A549 (cell line): ENCODE data around the gene TRIM65. TPM values are rescaled to one million over a fixed set of nuclear protein-coding genes. Genes with fewer than 3 reads are reported as not detected.

ENCODE experiments used
- ATAC-seq, 2 experiments: fragments of 200-7000 bp in 1 of 2; fragments of >200 bp in 1 of 2; cut with Nextera tagmentation in 1 of 2; cut with Tn5 transposase in 1 of 2; 3 replicates each; pipeline versions ENCODE4 v1.8.0 to v1.9.1; 2018 to 2020; ENCODE audit warnings: mild to moderate bottlenecking in 1 of 2, moderate library complexity in 1 of 2
- CTCF ChIA-PET: fragments of 300-600 bp; sonication (Branson Sonifier 250); formaldehyde crosslinking; extraction: SDS; loops from one replicate; lab custom pipeline; 2021; ENCODE audit warnings: antibody characterized with exemption, inconsistent platforms; lab: Yijun Ruan, JAX
- POLR2A ChIA-PET: fragments of 350-600 bp; formaldehyde crosslinking; extraction: SDS; loops from one replicate; lab custom pipeline; 2021; ENCODE audit warnings: antibody characterized with exemption, inconsistent platforms; lab: Yijun Ruan, JAX
- DNase-seq, 2 experiments: peaks; one replicate each; pipeline versions ENCODE4 v3.0.0 to v3.0.0-alpha.2; 2011 to 2016; ENCODE audit warnings: low read depth in 1 of 2, low spot score in 1 of 2
- FAIRE-seq: peaks from 2 replicates; lab custom pipeline; 2011; peaks lifted over from hg19 to GRCh38; lab: Jason Lieb, UNC
- H3K27ac ChIP-seq, 2 experiments: fragments of >200 bp; sonication (Bioruptor Twin); formaldehyde crosslinking; 3 replicates each; pipeline ENCODE4 v1.5.1; 2016 to 2017
- H3K4me1 ChIP-seq: fragments of >200 bp; sonication (Bioruptor Twin); formaldehyde crosslinking; 3 replicates; pipeline ENCODE4 v1.6.1; 2016
- H3K4me2 ChIP-seq: fragments of >200 bp; sonication (Bioruptor Twin); formaldehyde crosslinking; 3 replicates; pipeline ENCODE4 v1.6.1; 2016
- H3K4me3 ChIP-seq: fragments of >200 bp; sonication (Bioruptor Twin); formaldehyde crosslinking; 3 replicates; pipeline ENCODE4 v1.5.1; 2016
- H3K9me3 ChIP-seq: fragments of >200 bp; sonication (Bioruptor Twin); formaldehyde crosslinking; 3 replicates; pipeline ENCODE4 v1.6.1; 2016
- BCL3 ChIP-seq: fragments of >200 bp; sonication (Bioruptor Twin); formaldehyde crosslinking; IDR thresholded peaks from 3 replicates; pipeline ENCODE4 v1.6.1; 2016
- FOSB ChIP-seq: fragments of 250-450 bp; sonication (Bioruptor Pico); IDR thresholded peaks from 2 replicates; pipeline ENCODE4 v1.5.0; 2020; ENCODE audit warnings: mild to moderate bottlenecking, moderate library complexity
- FOSL2 ChIP-seq, 2 experiments: fragments of 450-650 bp in 1 of 2; fragments of >200 bp in 1 of 2; sonication (Bioruptor Twin) in 1 of 2; formaldehyde crosslinking; IDR thresholded peaks; 2 replicates each; pipeline versions ENCODE4 v1.5.0 to v1.6.1; 2016 to 2020; ENCODE audit warnings: mild to moderate bottlenecking in 1 of 2, moderate library complexity in 1 of 2
- HES2 ChIP-seq: fragments of >200 bp; sonication (Bioruptor Twin); formaldehyde crosslinking; IDR thresholded peaks from 2 replicates; pipeline ENCODE4 v1.6.1; 2016
- HEYL ChIP-seq: fragments of 250-450 bp; sonication (Bioruptor Pico); IDR thresholded peaks from 2 replicates; pipeline ENCODE4 v1.8.0; 2021; ENCODE audit warnings: mild to moderate bottlenecking, moderate library complexity
- HMGXB4 ChIP-seq: fragments of 250-450 bp; sonication (Bioruptor Pico); IDR thresholded peaks from 2 replicates; pipeline ENCODE4 v1.5.0; 2021; ENCODE audit warnings: mild to moderate bottlenecking, moderate library complexity, borderline replicate concordance
- JUNB ChIP-seq: fragments of >200 bp; sonication (Bioruptor Twin); formaldehyde crosslinking; IDR thresholded peaks from 2 replicates; pipeline ENCODE4 v1.6.1; 2016
- KDM1A ChIP-seq: fragments of 200-600 bp; sonication (generic); IDR thresholded peaks from 2 replicates; pipeline ENCODE4 v1.6.1; 2016; ENCODE audit warnings: low read depth, mild to moderate bottlenecking
- KDM5A ChIP-seq: fragments of 200-600 bp; sonication (generic); IDR thresholded peaks from 2 replicates; pipeline ENCODE4 v1.6.1; 2016; ENCODE audit warnings: antibody characterized with exemption, mild to moderate bottlenecking
- MAFK ChIP-seq: fragments of 450-650 bp; IDR thresholded peaks from 2 replicates; pipeline ENCODE4 v1.6.1; 2014; ENCODE audit not compliant: partially characterized antibody
- MYC ChIP-seq: IDR thresholded peaks from 2 replicates; pipeline ENCODE4 v1.6.1; 2012; ENCODE audit warnings: mild to moderate bottlenecking, inconsistent platforms, low read length, improper control_type of control experiment, borderline replicate concordance
- POLR2AphosphoS2 ChIP-seq: conservative IDR thresholded peaks from 2 replicates; pipeline ENCODE4 v1.6.1; 2012; ENCODE audit warnings: low read length, improper control_type of control experiment, inconsistent platforms
- RAD21 ChIP-seq, 2 experiments: fragments of >200 bp in 1 of 2; sonication (Bioruptor Twin) in 1 of 2; formaldehyde crosslinking in 1 of 2; IDR thresholded peaks in 1 of 2; conservative IDR thresholded peaks in 1 of 2; 2 replicates in 1 of 2; 3 replicates in 1 of 2; pipeline ENCODE4 v1.6.1; 2012 to 2018; ENCODE audit warnings: inconsistent platforms in 1 of 2
- RFX5 ChIP-seq: fragments of 450-650 bp; IDR thresholded peaks from 2 replicates; pipeline ENCODE4 v1.7.1; 2014; ENCODE audit warnings: antibody characterized with exemption, mild to moderate bottlenecking, moderate library complexity
- SMC3 ChIP-seq: fragments of >200 bp; sonication (Bioruptor Twin); formaldehyde crosslinking; IDR thresholded peaks from 3 replicates; pipeline ENCODE4 v1.6.1; 2018; ENCODE audit warnings: inconsistent platforms
- TFCP2L1 ChIP-seq: fragments of 250-450 bp; sonication (Bioruptor Pico); IDR thresholded peaks from 2 replicates; pipeline ENCODE4 v1.5.0; 2021; ENCODE audit warnings: mild to moderate bottlenecking
- ZFP36 ChIP-seq: fragments of 450-650 bp; IDR thresholded peaks from 2 replicates; pipeline ENCODE4 v1.6.1; 2014; ENCODE audit warnings: borderline replicate concordance; ENCODE audit not compliant: partially characterized antibody
- WGBS: methylation state at CpG from one replicate; pipeline ENCODE4 v1.1.6; 2017; ENCODE audit errors: missing lambda C conversion rate; 5-methylcytosine and 5-hydroxymethylcytosine counted together
- polyA plus RNA-seq, 4 experiments: library from polyadenylated mRNA; depleted of rRNA in 3 of 4; stranded (reverse); fragments of >200 nt; fragmentation: RNase III in 1 of 4; extraction: RNeasy Plus Mini Kit Qiagen cat#74134 plus additional on column Dnase treatment in 1 of 4; gene quantifications; 2 replicates in 3 of 4; 3 replicates in 1 of 4; pipeline ENCODE4 v1.2.3, GENCODE V29; 2011 to 2017

Gene TRIM65
- polyA plus RNA-seq, 2 of the 4 experiments (the other 2 are of a cell fraction): 13.5 to 30.2 TPM

- ChIA-PET CTCF (interaction anchor here (0.6 to 20.0 kb wide), 8 partner anchors 8 to 88 kb away, joined by 3 to 372 read pairs (median 10); partner anchors contain the start of genes CDK3, MRPL38 and TRIM47), POLR2A (no interaction called here)
- no peak for FAIRE-seq
- H3K4me1 ChIP-seq: no peaks in the 10 kb centered on the region
- WGBS: 91% methylated on average over 22 of the region's 23 CpGs
- H3K4me2 ChIP-seq: no peak overlapping the region
- TF ChIP-seq POLR2AphosphoS2 (no peak), ZFP36 (no peak), FOSL2 (IDR thresholded peaks at IDR 0.05) (no peak), FOSL2 (CRISPR knock-in tag; IDR thresholded peaks at IDR 0.05) (no peak), HEYL (CRISPR knock-in tag) (no peak), SMC3 (no peak), JUNB (no peak), MAFK (no peak), RFX5 (no peak), HMGXB4 (no peak), RAD21 (conservative IDR thresholded peaks at IDR 0.05 in 1 of 2, IDR thresholded peaks at IDR 0.05 in 1 of 2) (no peak), BCL3 (no peak), KDM5A (no peak), FOSB (CRISPR knock-in tag) (no peak), HES2 (no peak)
- TF ChIP-seq, all 56 proteins: peak for 0
- Histone ChIP-seq H3K27ac (no peak overlapping the region), H3K9me3 (no peaks in the 10 kb centered on the region), H3K4me3 (no peak overlapping the region)
- DNase-seq: no peak
- no peak for ATAC-seq
These were observed 20.6 kb upstream of the TRIM65 start for GRCh38 chr17:75917141-75917916.

- CTCF ChIA-PET: interaction anchor here (0.8 to 20.0 kb wide), 4 partner anchors 10 to 90 kb away, joined by 3 to 372 read pairs (median 38); partner anchors contain the start of genes CDK3 and MRPL38
- WGBS: 83% methylated on average over 7 of the region's 8 CpGs
- Histone ChIP-seq H3K9me3 (no peaks in the 10 kb centered on the region), H3K4me2 (no peak overlapping the region), H3K27ac (no peak overlapping the region), H3K4me3 (no peak overlapping the region), H3K4me1 (no peaks in the 10 kb centered on the region)
- no peak for DNase-seq
- POLR2A ChIA-PET: no interaction called here
- peak in 1 of 2 experiments; percentile 14; a peak in 2 of 6 replicates for ATAC-seq
- TF ChIP-seq TFCP2L1 (CRISPR knock-in tag): no peak
- no peak for TF ChIP-seq ZFP36
- TF ChIP-seq KDM1A: no peak
- TF ChIP-seq MYC: no peak
- FAIRE-seq: no peak
These were observed 18.5 kb upstream of the TRIM65 start for GRCh38 chr17:75915268-75915667.

- Histone ChIP-seq H3K4me3 (no peak overlapping the region), H3K9me3 (no peaks in the 10 kb centered on the region), H3K4me1 (no peaks in the 10 kb centered on the region), H3K27ac (no peak overlapping the region), H3K4me2 (no peak overlapping the region)
- ChIA-PET CTCF (interaction anchor here (0.8 to 20.0 kb wide), 5 partner anchors 9 to 90 kb away, joined by 3 to 372 read pairs (median 37); partner anchors contain the start of genes CDK3 and MRPL38), POLR2A (interaction anchor here (0.6 kb wide), 1 partner anchor 60 kb away, joined by 12 read pairs; the partner anchor contains the start of gene WBP2)
- WGBS: 90% methylated on average over 34 of the region's 34 CpGs
- TF ChIP-seq HMGXB4: no peak
- no peak for FAIRE-seq
- DNase-seq: no peak
- peak; percentile 35 to 41; a peak in 5 of 6 replicates for ATAC-seq
These were observed 18.0 kb upstream of the TRIM65 start for GRCh38 chr17:75914643-75915267.
